ENCODE results near the gene TMEM37.

GRCh38 chr2:119486196-119486827 is 54.7 kb downstream of the TMEM37 start:
- TF ChIP-seq CTCF (IDR thresholded peaks at IDR 0.05) = no peak
- no peak for TF ChIP-seq EP300 (IDR thresholded peaks at IDR 0.05)
- TF ChIP-seq POLR2A (IDR thresholded peaks at IDR 0.05) = no peak

Measured in tibial nerve (tissue), 4 donors.